Loucy (cell line): ENCODE results near the gene DBX2.

Source experiments
- H2AFZ ChIP-seq: fragments of 200-600 bp; sonication (generic); 2 replicates; pipeline ENCODE4 v1.6.0; 2016; ENCODE audit warnings: antibody characterized with exemption, mild to moderate bottlenecking, low read length, moderate library complexity
- H3F3A ChIP-seq: fragments of 200-600 bp; 2 replicates; pipeline ENCODE4 v1.6.0; 2016; ENCODE audit warnings: antibody characterized with exemption, low read depth, mild to moderate bottlenecking
- H3K27me3 ChIP-seq: fragments of 200-600 bp; sonication (generic); 2 replicates; pipeline ENCODE4 v1.6.1; 2014; ENCODE audit warnings: low read length, mild to moderate bottlenecking; ENCODE audit not compliant: insufficient read depth, poor library complexity, severe bottlenecking
- H3K36me3 ChIP-seq: fragments of 200-600 bp; sonication (generic); 2 replicates; pipeline ENCODE4 v1.6.1; 2016; ENCODE audit warnings: low read length; ENCODE audit not compliant: insufficient read depth
- H3K4me1 ChIP-seq: fragments of 200-600 bp; sonication (generic); 2 replicates; pipeline ENCODE4 v1.5.1; 2014; ENCODE audit warnings: low read length, mild to moderate bottlenecking; ENCODE audit not compliant: insufficient read depth, poor library complexity, severe bottlenecking
- H3K4me2 ChIP-seq: fragments of 200-600 bp; sonication (generic); 2 replicates; pipeline ENCODE4 v1.6.0; 2014; ENCODE audit warnings: antibody characterized with exemption, low read length, low read depth, mild to moderate bottlenecking; ENCODE audit not compliant: poor library complexity, severe bottlenecking
- H3K4me3 ChIP-seq: fragments of 200-600 bp; sonication (generic); 2 replicates; pipeline ENCODE4 v1.5.1; 2014; ENCODE audit warnings: low read length, mild to moderate bottlenecking, mixed read lengths; ENCODE audit not compliant: poor library complexity, severe bottlenecking
- H3K79me2 ChIP-seq: fragments of 200-600 bp; sonication (generic); 2 replicates; pipeline ENCODE4 v1.6.1; 2014; ENCODE audit warnings: low read length; ENCODE audit not compliant: insufficient read depth
- H3K9ac ChIP-seq: fragments of 200-600 bp; sonication (generic); 2 replicates; pipeline ENCODE4 v1.6.0; 2014; ENCODE audit warnings: mild to moderate bottlenecking, low read depth, low read length, moderate library complexity; ENCODE audit not compliant: poor library complexity, severe bottlenecking
- H3K9me2 ChIP-seq: fragments of 200-600 bp; sonication (generic); replicated peaks from 2 replicates; pipeline ENCODE4 v1.6.1; 2016; ENCODE audit warnings: low read depth, low read length, mixed read lengths
- H3K9me3 ChIP-seq: fragments of 200-600 bp; sonication (generic); 2 replicates; pipeline ENCODE4 v1.6.1; 2014; ENCODE audit warnings: mild to moderate bottlenecking, antibody characterized with exemption, low read length, low read depth; ENCODE audit not compliant: insufficient read depth
- H4K20me1 ChIP-seq: fragments of 200-600 bp; sonication (generic); 2 replicates; pipeline ENCODE4 v1.6.0; 2014; ENCODE audit warnings: antibody characterized with exemption, low read length, mild to moderate bottlenecking; ENCODE audit not compliant: insufficient read depth, poor library complexity, severe bottlenecking
- EZH2phosphoT487 ChIP-seq: fragments of 200-600 bp; IDR thresholded peaks from 2 replicates; pipeline ENCODE4 v1.6.1; 2018; ENCODE audit warnings: antibody characterized with exemption, mild to moderate bottlenecking, moderate library complexity, borderline replicate concordance
- TF ChIP-seq, protein P1 (sequence below): fragments of 200-600 bp; sonication (generic); conservative IDR thresholded peaks from 2 replicates; pipeline ENCODE4 v1.5.1; 2014; ENCODE audit warnings: mild to moderate bottlenecking, antibody characterized with exemption, low read length

The DBX2 gene

DNA sequence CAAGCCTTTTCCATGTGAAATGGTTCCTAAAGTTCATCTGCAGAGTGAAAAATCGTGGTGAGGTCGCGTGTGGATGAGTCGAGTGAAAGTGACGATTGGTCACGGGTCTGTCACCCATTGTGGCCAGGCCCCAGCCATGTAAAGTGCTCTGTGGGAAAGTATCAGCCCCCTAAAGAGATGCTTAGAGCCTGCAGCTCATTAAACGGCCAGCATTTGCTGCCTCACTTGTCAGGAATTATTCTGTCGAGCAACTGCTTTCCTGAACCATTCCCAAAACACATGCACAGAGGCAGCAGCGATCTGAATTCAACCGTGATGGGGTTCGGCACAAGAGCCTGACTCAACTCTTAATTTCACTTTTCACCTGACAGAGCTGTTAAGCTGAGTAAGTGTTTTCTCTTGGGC is 16.0 kb downstream of the DBX2 start:
- TF ChIP-seq, protein P1, sequence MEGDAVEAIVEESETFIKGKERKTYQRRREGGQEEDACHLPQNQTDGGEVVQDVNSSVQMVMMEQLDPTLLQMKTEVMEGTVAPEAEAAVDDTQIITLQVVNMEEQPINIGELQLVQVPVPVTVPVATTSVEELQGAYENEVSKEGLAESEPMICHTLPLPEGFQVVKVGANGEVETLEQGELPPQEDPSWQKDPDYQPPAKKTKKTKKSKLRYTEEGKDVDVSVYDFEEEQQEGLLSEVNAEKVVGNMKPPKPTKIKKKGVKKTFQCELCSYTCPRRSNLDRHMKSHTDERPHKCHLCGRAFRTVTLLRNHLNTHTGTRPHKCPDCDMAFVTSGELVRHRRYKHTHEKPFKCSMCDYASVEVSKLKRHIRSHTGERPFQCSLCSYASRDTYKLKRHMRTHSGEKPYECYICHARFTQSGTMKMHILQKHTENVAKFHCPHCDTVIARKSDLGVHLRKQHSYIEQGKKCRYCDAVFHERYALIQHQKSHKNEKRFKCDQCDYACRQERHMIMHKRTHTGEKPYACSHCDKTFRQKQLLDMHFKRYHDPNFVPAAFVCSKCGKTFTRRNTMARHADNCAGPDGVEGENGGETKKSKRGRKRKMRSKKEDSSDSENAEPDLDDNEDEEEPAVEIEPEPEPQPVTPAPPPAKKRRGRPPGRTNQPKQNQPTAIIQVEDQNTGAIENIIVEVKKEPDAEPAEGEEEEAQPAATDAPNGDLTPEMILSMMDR, result no peak
- no peak for TF ChIP-seq EZH2phosphoT487
- Histone ChIP-seq H3K9ac (no peak overlapping the region), H3K4me2 (no peak overlapping the region), H3K36me3 (no peaks in the 10 kb centered on the region), H3K9me3 (no peaks in the 10 kb centered on the region), H3K9me2 (no peaks in the 10 kb centered on the region), H3K79me2 (no peaks in the 10 kb centered on the region), H2AFZ (no peak overlapping the region), H4K20me1 (no peaks in the 10 kb centered on the region), H3K4me3 (no peak overlapping the region), H3K4me1 (no peaks in the 10 kb centered on the region), H3K27me3 (no peaks in the 10 kb centered on the region), H3F3A (no peaks in the 10 kb centered on the region)

DNA sequence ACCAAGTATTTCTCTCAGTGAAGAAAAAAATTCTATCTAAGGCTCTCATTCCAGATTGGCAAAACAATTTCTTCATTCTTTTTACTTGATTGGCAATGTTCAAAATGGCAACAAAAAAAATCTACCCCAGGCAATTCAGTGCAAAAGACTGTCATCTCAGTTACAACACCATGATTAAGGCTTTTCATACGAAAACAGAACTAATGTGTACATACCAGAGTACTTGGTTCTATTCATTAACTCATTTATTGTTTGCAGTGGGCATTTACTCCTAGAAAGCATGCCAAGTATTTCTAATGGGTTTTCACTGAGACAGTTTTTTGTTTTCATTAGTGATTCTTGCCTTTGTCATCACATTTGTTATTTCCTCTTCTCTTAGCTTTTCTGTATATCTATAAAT is 33.0 kb downstream of the DBX2 start:
- Histone ChIP-seq H3K36me3 (no peaks in the 10 kb centered on the region), H3K4me2 (no peak overlapping the region), H3K4me3 (no peak overlapping the region), H3K9me3 (no peaks in the 10 kb centered on the region), H4K20me1 (no peaks in the 10 kb centered on the region), H3K9me2 (no peaks in the 10 kb centered on the region), H2AFZ (no peak overlapping the region), H3K27me3 (no peaks in the 10 kb centered on the region), H3F3A (no peaks in the 10 kb centered on the region), H3K9ac (no peak overlapping the region), H3K4me1 (peaks cover 10% of the 10 kb centered on the region), H3K79me2 (no peaks in the 10 kb centered on the region)
- TF ChIP-seq EZH2phosphoT487, result no peak
- TF ChIP-seq, protein P1, result no peak

DNA sequence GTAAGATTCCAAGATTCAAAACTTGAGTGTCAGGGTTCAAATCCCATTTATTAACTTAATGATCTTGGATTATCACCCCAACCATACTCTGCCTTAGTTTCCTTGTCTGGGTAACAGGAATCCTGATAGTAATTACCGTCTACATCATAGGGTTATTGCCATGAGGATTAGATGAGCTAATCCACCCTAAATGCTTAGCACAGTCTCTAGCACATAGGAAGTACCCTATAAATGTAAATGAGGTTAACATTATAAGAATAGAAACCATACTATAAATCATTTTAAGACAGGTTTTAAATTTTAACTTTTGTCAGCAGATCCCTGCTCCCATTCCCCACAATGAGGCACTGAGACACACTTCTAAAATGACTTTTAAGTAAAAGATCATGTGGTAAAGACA is 36.5 kb downstream of the DBX2 start:
- Histone ChIP-seq H2AFZ (no peak overlapping the region), H3K36me3 (no peaks in the 10 kb centered on the region), H3K27me3 (no peaks in the 10 kb centered on the region), H3F3A (no peaks in the 10 kb centered on the region), H3K4me1 (peaks cover 10% of the 10 kb centered on the region), H3K9ac (no peak overlapping the region), H4K20me1 (no peaks in the 10 kb centered on the region), H3K79me2 (no peaks in the 10 kb centered on the region), H3K9me3 (no peaks in the 10 kb centered on the region), H3K9me2 (no peaks in the 10 kb centered on the region), H3K4me2 (peak overlapping the region; percentile 24), H3K4me3 (no peak overlapping the region)
- no peak for TF ChIP-seq EZH2phosphoT487
- TF ChIP-seq, protein P1, result no peak
